Measurements from ENCODE around the gene TPSD1. TPM values are rescaled to one million over a fixed set of nuclear protein-coding genes. Genes with fewer than 3 reads are reported as not detected.

TPSD1 gene
- total RNA-seq, 1 donor from 2014 or later, result not detected

DNA sequence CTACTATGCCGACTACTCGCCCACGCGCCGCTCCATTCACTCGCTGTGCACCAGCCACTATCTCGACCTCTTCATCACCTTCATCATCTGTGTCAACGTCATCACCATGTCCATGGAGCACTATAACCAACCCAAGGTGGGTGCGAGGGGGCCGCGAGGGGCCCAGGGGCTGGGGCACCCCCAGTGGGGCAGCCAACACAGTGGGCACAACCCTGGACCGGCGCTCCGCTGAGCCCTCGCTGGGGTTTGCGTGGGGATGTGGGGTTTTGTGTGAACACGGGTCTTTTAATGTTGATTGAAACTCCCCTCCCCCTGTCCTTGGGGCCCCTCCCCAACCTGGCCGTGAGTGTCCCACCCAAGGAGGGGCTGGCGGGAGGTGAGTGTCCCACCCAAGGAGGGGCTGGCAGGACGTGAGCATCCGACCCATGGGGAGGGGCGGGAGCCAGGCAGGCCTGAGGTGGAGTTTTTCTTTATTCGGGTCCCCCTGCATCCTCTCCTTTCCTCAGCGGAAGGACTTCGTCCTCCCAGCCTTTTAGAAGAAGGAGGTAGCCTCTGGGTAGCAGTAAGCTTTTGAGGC is 42.0 kb upstream of the TPSD1 start:
- Mint-ChIP-seq H3K4me3 (ENCODE audit: unreplicated experiment) (no peak overlapping the region), H3K27me3 (ENCODE audit: low read depth, unreplicated experiment) (peaks cover 2% of the 10 kb centered on the region), H3K4me1 (ENCODE audit: low read depth, unreplicated experiment) (no peaks in the 10 kb centered on the region), H3K9me3 (ENCODE audit: unreplicated experiment) (no peaks in the 10 kb centered on the region), H3K27ac (ENCODE audit: unreplicated experiment) (no peak overlapping the region), H3K36me3 (ENCODE audit: low read depth, unreplicated experiment) (peaks cover 3% of the 10 kb centered on the region)
- no peaks in the 10 kb centered on the region for H3K79me2 ChIP-seq (ENCODE audit: insufficient read depth, low read length)
- DNase-seq (ENCODE audit: low read depth), result no peak
- no peaks in the 10 kb centered on the region for H4K20me1 ChIP-seq (ENCODE audit: insufficient read depth, low read length)
- H2AFZ ChIP-seq (ENCODE audit: low read depth, low read length), result no peak overlapping the region
- H3K4me2 ChIP-seq (ENCODE audit: low read length), result no peak overlapping the region
- H3K9me3 ChIP-seq (ENCODE audit: insufficient read depth, low read depth, low read length), result no peaks in the 10 kb centered on the region
- H3K4me3 ChIP-seq (ENCODE audit: insufficient read depth, low read depth, low read length), result no peak overlapping the region
- H3K27me3 ChIP-seq (ENCODE audit: insufficient read depth, low read length), result no peaks in the 10 kb centered on the region
- TF ChIP-seq CTCF (IDR thresholded peaks at IDR 0.05; ENCODE audit: insufficient read depth, low read depth, low read length), result no peak
- no peak overlapping the region for H3K9ac ChIP-seq (ENCODE audit: low read length)
- H3K27ac ChIP-seq (ENCODE audit: low read depth, low read length), result no peak overlapping the region
- no peaks in the 10 kb centered on the region for H3K4me1 ChIP-seq (ENCODE audit: insufficient read depth, low read length)
- H3K36me3 ChIP-seq (ENCODE audit: insufficient read depth, low read length), result no peaks in the 10 kb centered on the region
- no peak for FAIRE-seq

GRCh38 chr16:1214719-1215118 is 41.1 kb upstream of the TPSD1 start:
- Histone ChIP-seq H3K4me2 (ENCODE audit: low read length) (no peak overlapping the region), H3K9me3 (ENCODE audit: insufficient read depth, low read depth, low read length) (no peaks in the 10 kb centered on the region), H4K20me1 (ENCODE audit: insufficient read depth, low read length) (no peaks in the 10 kb centered on the region), H3K27ac (ENCODE audit: low read depth, low read length) (no peak overlapping the region), H3K4me1 (ENCODE audit: insufficient read depth, low read length) (no peaks in the 10 kb centered on the region), H3K9ac (ENCODE audit: low read length) (no peak overlapping the region), H3K4me3 (ENCODE audit: insufficient read depth, low read depth, low read length) (no peak overlapping the region), H3K36me3 (ENCODE audit: insufficient read depth, low read length) (no peaks in the 10 kb centered on the region), H3K27me3 (ENCODE audit: insufficient read depth, low read length) (no peaks in the 10 kb centered on the region), H3K79me2 (ENCODE audit: insufficient read depth, low read length) (no peaks in the 10 kb centered on the region), H2AFZ (ENCODE audit: low read depth, low read length) (no peak overlapping the region)
- Mint-ChIP-seq H3K9me3 (ENCODE audit: unreplicated experiment) (no peaks in the 10 kb centered on the region), H3K36me3 (ENCODE audit: low read depth, unreplicated experiment) (peaks cover 2% of the 10 kb centered on the region), H3K4me1 (ENCODE audit: low read depth, unreplicated experiment) (no peaks in the 10 kb centered on the region), H3K27ac (ENCODE audit: unreplicated experiment) (no peak overlapping the region), H3K27me3 (ENCODE audit: low read depth, unreplicated experiment) (peaks cover 2% of the 10 kb centered on the region), H3K4me3 (ENCODE audit: unreplicated experiment) (no peak overlapping the region)
- TF ChIP-seq CTCF (IDR thresholded peaks at IDR 0.05; ENCODE audit: insufficient read depth, low read depth, low read length), result no peak
- no peak for TF ChIP-seq EZH2 (IDR thresholded peaks at IDR 0.05; ENCODE audit: insufficient read depth, low read length)
- FAIRE-seq, result no peak
- no peak for DNase-seq (ENCODE audit: low read depth)

GRCh38 chr16:1215574-1216295 is 40.1 kb upstream of the TPSD1 start:
- H3K4me1 ChIP-seq (ENCODE audit: insufficient read depth, low read length), result no peaks in the 10 kb centered on the region
- no peak for FAIRE-seq
- Mint-ChIP-seq H3K4me3 (ENCODE audit: unreplicated experiment) (no peak overlapping the region), H3K9me3 (ENCODE audit: unreplicated experiment) (no peaks in the 10 kb centered on the region), H3K36me3 (ENCODE audit: low read depth, unreplicated experiment) (peaks cover 2% of the 10 kb centered on the region), H3K27me3 (ENCODE audit: low read depth, unreplicated experiment) (peaks cover 2% of the 10 kb centered on the region), H3K27ac (ENCODE audit: unreplicated experiment) (no peak overlapping the region), H3K4me1 (ENCODE audit: low read depth, unreplicated experiment) (no peaks in the 10 kb centered on the region)
- TF ChIP-seq CTCF (IDR thresholded peaks at IDR 0.05; ENCODE audit: insufficient read depth, low read depth, low read length) (no peak), EZH2 (IDR thresholded peaks at IDR 0.05; ENCODE audit: insufficient read depth, low read length) (no peak)
- H3K79me2 ChIP-seq (ENCODE audit: insufficient read depth, low read length), result no peaks in the 10 kb centered on the region
- H3K27ac ChIP-seq (ENCODE audit: low read depth, low read length), result no peak overlapping the region
- no peaks in the 10 kb centered on the region for H3K9me3 ChIP-seq (ENCODE audit: insufficient read depth, low read depth, low read length)
- H4K20me1 ChIP-seq (ENCODE audit: insufficient read depth, low read length), result no peaks in the 10 kb centered on the region
- no peaks in the 10 kb centered on the region for H3K36me3 ChIP-seq (ENCODE audit: insufficient read depth, low read length)
- H3K27me3 ChIP-seq (ENCODE audit: insufficient read depth, low read length), result no peaks in the 10 kb centered on the region
- H2AFZ ChIP-seq (ENCODE audit: low read depth, low read length), result no peak overlapping the region
- no peak overlapping the region for H3K4me2 ChIP-seq (ENCODE audit: low read length)
- DNase-seq (ENCODE audit: low read depth), result no peak
- no peak overlapping the region for H3K9ac ChIP-seq (ENCODE audit: low read length)
- no peak overlapping the region for H3K4me3 ChIP-seq (ENCODE audit: insufficient read depth, low read depth, low read length)

Data from astrocyte (in vitro differentiated cells and primary cell).